ENCODE data around the gene WNT9A. TPM values are rescaled to one million over a fixed set of nuclear protein-coding genes. Genes with fewer than 3 reads are reported as not detected.

Gene WNT9A
- total and polyA plus RNA-seq, 2 experiments from 2014 or later, result 1.5 to 2.8 TPM

- Histone ChIP-seq H4K20me1 (ENCODE audit: insufficient read depth, poor library complexity, severe bottlenecking) (no peaks in the 10 kb centered on the region), H3K79me2 (no peaks in the 10 kb centered on the region), H3K9me2 (replicated peaks; ENCODE audit: insufficient read depth) (no peaks in the 10 kb centered on the region), H3K4me3 (no peak overlapping the region), H2AFZ (no peak overlapping the region), H3K36me3 (replicated peaks; ENCODE audit: insufficient read depth, low read depth) (no peaks in the 10 kb centered on the region), H3K9me3 (ENCODE audit: low read depth) (no peaks in the 10 kb centered on the region), H3K27me3 (no peaks in the 10 kb centered on the region), H3K4me2 (no peak overlapping the region), H3K27ac (no peak overlapping the region), H3K4me1 (ENCODE audit: insufficient read depth) (peaks cover 9% of the 10 kb centered on the region)
- no peak for DNase-seq (ENCODE audit: low spot score)
- no peak for TF ChIP-seq EZH2phosphoT487 (IDR thresholded peaks at IDR 0.05; ENCODE audit: low read depth, severe bottlenecking, unreplicated experiment)
- no peak for TF ChIP-seq CTCF (IDR thresholded peaks at IDR 0.05; ENCODE audit: poor library complexity)
- no peak for TF ChIP-seq EZH2 (IDR thresholded peaks at IDR 0.05; ENCODE audit: borderline replicate concordance)
- WGBS (ENCODE audit: low lambda C conversion rate, missing lambda C conversion rate), result 78% methylated on average over 3 of the region's 5 CpGs
These were observed 29.5 kb downstream of the WNT9A start for GRCh38 chr1:227918083-227918700.

GRCh38 chr1:227917081-227917950, 30.4 kb downstream of the WNT9A start:
- peak; percentile 47 for DNase-seq (ENCODE audit: low spot score)
- H3K36me3 ChIP-seq (replicated peaks; ENCODE audit: insufficient read depth, low read depth), result no peaks in the 10 kb centered on the region
- H4K20me1 ChIP-seq (ENCODE audit: insufficient read depth, poor library complexity, severe bottlenecking), result no peaks in the 10 kb centered on the region
- no peak for TF ChIP-seq EZH2 (IDR thresholded peaks at IDR 0.05; ENCODE audit: borderline replicate concordance)
- no peak for TF ChIP-seq EZH2phosphoT487 (IDR thresholded peaks at IDR 0.05; ENCODE audit: low read depth, severe bottlenecking, unreplicated experiment)
- TF ChIP-seq CTCF (IDR thresholded peaks at IDR 0.05; ENCODE audit: poor library complexity), result peak; percentile 11
- H3K4me3 ChIP-seq, result no peak overlapping the region
- no peaks in the 10 kb centered on the region for H3K79me2 ChIP-seq
- 54% methylated on average over 15 of the region's 15 CpGs for WGBS (ENCODE audit: low lambda C conversion rate, missing lambda C conversion rate)
- no peaks in the 10 kb centered on the region for H3K9me3 ChIP-seq (ENCODE audit: low read depth)
- no peaks in the 10 kb centered on the region for H3K27me3 ChIP-seq
- peaks cover 18% of the 10 kb centered on the region for H3K4me1 ChIP-seq (ENCODE audit: insufficient read depth)
- H3K9me2 ChIP-seq (replicated peaks; ENCODE audit: insufficient read depth), result no peaks in the 10 kb centered on the region
- no peak overlapping the region for H3K4me2 ChIP-seq
- no peak overlapping the region for H2AFZ ChIP-seq
- no peak overlapping the region for H3K27ac ChIP-seq

GRCh38 chr1:227916655-227917054, 31.1 kb downstream of the WNT9A start:
- Histone ChIP-seq H3K27ac (no peak overlapping the region), H3K27me3 (no peaks in the 10 kb centered on the region), H2AFZ (no peak overlapping the region), H3K4me1 (ENCODE audit: insufficient read depth) (peaks cover 18% of the 10 kb centered on the region), H3K9me3 (ENCODE audit: low read depth) (no peaks in the 10 kb centered on the region), H4K20me1 (ENCODE audit: insufficient read depth, poor library complexity, severe bottlenecking) (no peaks in the 10 kb centered on the region), H3K4me3 (no peak overlapping the region), H3K36me3 (replicated peaks; ENCODE audit: insufficient read depth, low read depth) (no peaks in the 10 kb centered on the region), H3K79me2 (no peaks in the 10 kb centered on the region), H3K4me2 (no peak overlapping the region), H3K9me2 (replicated peaks; ENCODE audit: insufficient read depth) (no peaks in the 10 kb centered on the region)
- no peak for TF ChIP-seq EZH2 (IDR thresholded peaks at IDR 0.05; ENCODE audit: borderline replicate concordance)
- TF ChIP-seq EZH2phosphoT487 (IDR thresholded peaks at IDR 0.05; ENCODE audit: low read depth, severe bottlenecking, unreplicated experiment), result no peak
- TF ChIP-seq CTCF (IDR thresholded peaks at IDR 0.05; ENCODE audit: poor library complexity), result no peak
- 97% methylated on average over 4 of the region's 4 CpGs for WGBS (ENCODE audit: low lambda C conversion rate, missing lambda C conversion rate)
- DNase-seq (ENCODE audit: low spot score), result no peak
